Sigmoid colon (tissue), 4 donors: ENCODE measurements around the gene SNX32.

Experiments used
- EP300 ChIP-seq, 4 donors: sonication (generic); formaldehyde crosslinking; IDR thresholded peaks; one replicate each; pipeline ENCODE4 v1.6.1; 2017; ENCODE audit warnings: antibody characterized with exemption in 4 of 4
- POLR2A ChIP-seq, 2 donors: fragments of 450-650 bp; IDR thresholded peaks; one replicate each; pipeline ENCODE4 v1.6.1; 2016; ENCODE audit warnings: antibody characterized with exemption in 2 of 2, mild to moderate bottlenecking in 2 of 2, moderate library complexity in 2 of 2
- POLR2AphosphoS5 ChIP-seq, 4 donors: sonication (generic); formaldehyde crosslinking; IDR thresholded peaks; one replicate each; pipeline ENCODE4 v1.6.1; 2017; ENCODE audit warnings: antibody characterized with exemption in 4 of 4
- TF ChIP-seq, protein P1 (sequence below), 4 experiments: fragments of 450-650 bp in 3 of 4; fragments of 200-600 bp in 1 of 4; IDR thresholded peaks; one replicate each; pipeline ENCODE4 v1.5.1; 2016 to 2019; ENCODE audit warnings: antibody characterized with exemption in 4 of 4, mild to moderate bottlenecking in 3 of 4, moderate library complexity in 2 of 4

DNA sequence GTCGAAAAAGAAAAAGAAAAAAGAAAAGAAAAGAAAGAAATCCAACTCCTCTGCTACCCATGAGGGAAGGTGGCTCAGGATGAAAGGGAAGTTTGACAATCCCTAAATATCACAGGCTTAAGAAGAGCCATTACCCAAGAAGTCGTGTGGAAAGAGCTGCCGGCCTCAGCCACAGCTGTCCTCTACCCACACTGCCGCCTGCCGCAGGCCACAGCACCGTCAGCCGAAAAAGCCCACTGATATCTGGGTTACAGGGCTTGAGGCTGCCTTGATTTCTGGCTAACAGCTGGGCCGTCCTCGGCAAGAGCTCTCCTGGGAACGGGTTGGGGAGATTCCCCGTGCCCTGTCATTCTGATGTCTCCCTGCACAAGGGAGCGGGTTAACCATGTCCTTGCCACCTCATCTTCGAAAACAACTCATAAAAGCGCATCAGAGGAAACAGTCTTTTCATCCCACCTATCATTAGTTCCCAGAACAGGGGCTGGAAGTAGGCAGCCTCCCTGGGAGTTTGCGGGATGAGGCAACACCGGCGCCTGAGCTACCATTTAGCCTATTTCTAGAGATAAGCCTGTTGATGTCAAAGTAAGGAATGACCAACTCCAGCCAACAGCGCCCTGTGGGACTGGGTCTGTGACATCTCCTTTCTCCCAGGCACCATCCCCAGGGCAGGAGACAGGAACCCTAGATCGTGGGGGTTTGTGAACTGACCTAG, 21.8 kb upstream of the SNX32 start:
- TF ChIP-seq, protein P1, sequence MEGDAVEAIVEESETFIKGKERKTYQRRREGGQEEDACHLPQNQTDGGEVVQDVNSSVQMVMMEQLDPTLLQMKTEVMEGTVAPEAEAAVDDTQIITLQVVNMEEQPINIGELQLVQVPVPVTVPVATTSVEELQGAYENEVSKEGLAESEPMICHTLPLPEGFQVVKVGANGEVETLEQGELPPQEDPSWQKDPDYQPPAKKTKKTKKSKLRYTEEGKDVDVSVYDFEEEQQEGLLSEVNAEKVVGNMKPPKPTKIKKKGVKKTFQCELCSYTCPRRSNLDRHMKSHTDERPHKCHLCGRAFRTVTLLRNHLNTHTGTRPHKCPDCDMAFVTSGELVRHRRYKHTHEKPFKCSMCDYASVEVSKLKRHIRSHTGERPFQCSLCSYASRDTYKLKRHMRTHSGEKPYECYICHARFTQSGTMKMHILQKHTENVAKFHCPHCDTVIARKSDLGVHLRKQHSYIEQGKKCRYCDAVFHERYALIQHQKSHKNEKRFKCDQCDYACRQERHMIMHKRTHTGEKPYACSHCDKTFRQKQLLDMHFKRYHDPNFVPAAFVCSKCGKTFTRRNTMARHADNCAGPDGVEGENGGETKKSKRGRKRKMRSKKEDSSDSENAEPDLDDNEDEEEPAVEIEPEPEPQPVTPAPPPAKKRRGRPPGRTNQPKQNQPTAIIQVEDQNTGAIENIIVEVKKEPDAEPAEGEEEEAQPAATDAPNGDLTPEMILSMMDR (IDR thresholded peaks at IDR 0.05) = no peak
- TF ChIP-seq POLR2A (IDR thresholded peaks at IDR 0.05) (no peak), POLR2AphosphoS5 (IDR thresholded peaks at IDR 0.05) (no peak), EP300 (IDR thresholded peaks at IDR 0.05) (no peak)
